Activated CD4-positive, CD25-positive, alpha-beta regulatory T cell treated with anti-CD3 and anti-CD28 coated beads, Interleukin-2, amount 50 U/mL, for 24 hours (primary cell): ENCODE data around the gene ANKRD53.

ENCODE experiments used
- ATAC-seq, 2 donors: fragments of 150-1000 bp; cut with Tn5 transposase; one replicate each; pipeline ENCODE4 v1.10.0; 2021; ENCODE audit warnings: mild to moderate bottlenecking in 1 of 2, moderate library complexity in 1 of 2

The ANKRD53 gene

GRCh38 chr2:70978341-70979179 lies at the start of gene ANKRD53:
TSS of gene ANKRD53 (plus strand) at chr2:70978630. CDS start at chr2:70978646, 16 bp downstream.
- peak in 1 of 2 donors; percentile 19 for ATAC-seq

- no peak for ATAC-seq
These were observed 47.8 kb upstream of the ANKRD53 start for GRCh38 chr2:70930371-70931329.

- ATAC-seq, result no peak
These were observed 46.9 kb upstream of the ANKRD53 start for GRCh38 chr2:70931376-70932000.

- no peak for ATAC-seq
These were observed 45.7 kb upstream of the ANKRD53 start for GRCh38 chr2:70932631-70933230.

- ATAC-seq, result no peak
These were observed 43.4 kb upstream of the ANKRD53 start for GRCh38 chr2:70934981-70935380.

GRCh38 chr2:70935468-70936164 lies 42.8 kb upstream of the ANKRD53 start, which contains the start of gene ATP6V1B1:
TSS of gene ATP6V1B1 (plus strand) at chr2:70935900. CDS start at chr2:70935955, 55 bp downstream.
- no peak for ATAC-seq

GRCh38 chr2:70936165-70936978 lies 42.1 kb upstream of the ANKRD53 start:
- no peak for ATAC-seq

GRCh38 chr2:70936979-70937811 lies 41.2 kb upstream of the ANKRD53 start:
- no peak for ATAC-seq

GRCh38 chr2:70937866-70938585 lies 40.4 kb upstream of the ANKRD53 start:
- no peak for ATAC-seq

GRCh38 chr2:70938586-70938950 lies 39.9 kb upstream of the ANKRD53 start:
- no peak for ATAC-seq

- no peak for ATAC-seq
These were observed 39.2 kb upstream of the ANKRD53 start for GRCh38 chr2:70939001-70939838.

GRCh38 chr2:70939839-70940580 lies 38.4 kb upstream of the ANKRD53 start:
- ATAC-seq, result no peak

GRCh38 chr2:70941186-70941585 lies 37.2 kb upstream of the ANKRD53 start:
- no peak for ATAC-seq

- ATAC-seq, result no peak
These were observed 36.7 kb upstream of the ANKRD53 start for GRCh38 chr2:70941701-70942100.

- no peak for ATAC-seq
These were observed 35.8 kb upstream of the ANKRD53 start for GRCh38 chr2:70942396-70943204.

GRCh38 chr2:70943205-70943871 lies 35.1 kb upstream of the ANKRD53 start:
- no peak for ATAC-seq
